Lower leg skin (tissue), 4 donors: ENCODE results near the gene LZTFL1. TPM values are rescaled to one million over a fixed set of nuclear protein-coding genes. Genes with fewer than 3 reads are reported as not detected.

Source experiments
- DNase-seq, 2 donors: peaks; one replicate each; pipeline ENCODE4 v3.0.0-alpha.2; 2019; ENCODE audit warnings: low spot score in 2 of 2
- H3K4me3 ChIP-seq: fragments of 200-600 bp; sonication (generic); 2 replicates; pipeline ENCODE4 v1.5.1; 2017; ENCODE audit warnings: mild to moderate bottlenecking, low read depth; ENCODE audit not compliant: poor library complexity, severe bottlenecking
- POLR2A ChIP-seq, 2 donors: fragments of 450-650 bp; IDR thresholded peaks; one replicate each; pipeline ENCODE4 v1.6.1; 2016 to 2017; ENCODE audit warnings: antibody characterized with exemption in 2 of 2, mild to moderate bottlenecking in 1 of 2, moderate library complexity in 1 of 2
- WGBS, 2 donors: methylation state at CpG; one replicate each; pipeline ENCODE4 v1.1.5; 2018; 5-methylcytosine and 5-hydroxymethylcytosine counted together
- intact Hi-C: fragments of 100-400 bp; cut with DNase I; formaldehyde crosslinking; loops from one replicate; pipeline ENCODE4 v1.15.0; 2023; ENCODE audit warnings: low total_unique reads
- total RNA-seq, 4 donors: library from RNA; depleted of rRNA; stranded (reverse); fragments of >200 nt; gene quantifications; one replicate each; pipeline ENCODE4 v1.1.0, GENCODE V29; 2016
- TF ChIP-seq, protein P1 (sequence below), 3 donors: fragments of 450-650 bp; IDR thresholded peaks; one replicate each; pipeline ENCODE4 v1.5.1; 2016; ENCODE audit warnings: antibody characterized with exemption in 3 of 3, mild to moderate bottlenecking in 3 of 3, moderate library complexity in 2 of 3

The LZTFL1 gene, protein sequence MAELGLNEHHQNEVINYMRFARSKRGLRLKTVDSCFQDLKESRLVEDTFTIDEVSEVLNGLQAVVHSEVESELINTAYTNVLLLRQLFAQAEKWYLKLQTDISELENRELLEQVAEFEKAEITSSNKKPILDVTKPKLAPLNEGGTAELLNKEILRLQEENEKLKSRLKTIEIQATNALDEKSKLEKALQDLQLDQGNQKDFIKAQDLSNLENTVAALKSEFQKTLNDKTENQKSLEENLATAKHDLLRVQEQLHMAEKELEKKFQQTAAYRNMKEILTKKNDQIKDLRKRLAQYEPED
- 10 to 100 TPM; 15.2 to 24.1 (median 18.5) TPM for total RNA-seq

DNA sequence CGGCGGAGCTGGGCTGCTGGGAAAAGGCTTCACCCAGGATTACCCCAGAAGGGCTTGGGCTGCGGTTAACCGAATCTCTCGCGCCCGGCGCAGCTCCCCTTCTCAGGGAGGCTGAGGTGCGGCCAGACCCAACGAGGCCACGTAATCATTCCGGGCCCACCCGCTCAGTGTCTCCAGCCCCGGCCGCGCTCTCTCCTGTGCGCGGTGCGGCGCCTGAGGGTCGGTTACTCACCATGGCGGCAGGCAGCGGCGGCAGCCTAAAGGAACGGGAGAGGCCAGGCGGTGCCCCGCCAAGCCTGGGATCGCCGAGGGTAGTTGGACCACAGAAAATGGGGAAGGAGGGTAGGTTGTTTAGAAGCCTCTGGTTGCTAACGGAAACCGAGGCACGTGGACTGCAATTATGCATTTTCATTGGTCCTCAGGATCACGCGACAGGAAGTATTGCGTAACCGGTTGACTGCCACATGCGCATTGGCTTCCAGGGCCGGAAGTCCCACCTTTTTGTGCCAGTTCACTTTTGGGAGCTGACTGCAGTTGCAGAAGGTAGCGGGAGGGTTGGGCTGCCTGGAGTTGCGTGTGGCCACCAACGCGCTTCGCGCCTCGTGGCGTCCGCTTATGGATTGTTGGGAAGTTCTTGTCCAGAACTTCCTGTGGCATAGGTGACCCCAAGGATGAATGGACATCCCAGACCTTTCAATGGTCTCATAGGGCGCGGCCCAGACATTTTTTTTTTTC, at the start of gene LZTFL1:
Gene LZTFL1 (minus strand): TSS at position 363 of the 735 bp plus-strand sequence. CDS start 128 bp downstream, at position 235.
- TF ChIP-seq, protein P1, sequence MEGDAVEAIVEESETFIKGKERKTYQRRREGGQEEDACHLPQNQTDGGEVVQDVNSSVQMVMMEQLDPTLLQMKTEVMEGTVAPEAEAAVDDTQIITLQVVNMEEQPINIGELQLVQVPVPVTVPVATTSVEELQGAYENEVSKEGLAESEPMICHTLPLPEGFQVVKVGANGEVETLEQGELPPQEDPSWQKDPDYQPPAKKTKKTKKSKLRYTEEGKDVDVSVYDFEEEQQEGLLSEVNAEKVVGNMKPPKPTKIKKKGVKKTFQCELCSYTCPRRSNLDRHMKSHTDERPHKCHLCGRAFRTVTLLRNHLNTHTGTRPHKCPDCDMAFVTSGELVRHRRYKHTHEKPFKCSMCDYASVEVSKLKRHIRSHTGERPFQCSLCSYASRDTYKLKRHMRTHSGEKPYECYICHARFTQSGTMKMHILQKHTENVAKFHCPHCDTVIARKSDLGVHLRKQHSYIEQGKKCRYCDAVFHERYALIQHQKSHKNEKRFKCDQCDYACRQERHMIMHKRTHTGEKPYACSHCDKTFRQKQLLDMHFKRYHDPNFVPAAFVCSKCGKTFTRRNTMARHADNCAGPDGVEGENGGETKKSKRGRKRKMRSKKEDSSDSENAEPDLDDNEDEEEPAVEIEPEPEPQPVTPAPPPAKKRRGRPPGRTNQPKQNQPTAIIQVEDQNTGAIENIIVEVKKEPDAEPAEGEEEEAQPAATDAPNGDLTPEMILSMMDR (IDR thresholded peaks at IDR 0.05) = no peak
- no peak for TF ChIP-seq POLR2A (IDR thresholded peaks at IDR 0.05)
- intact Hi-C loops = no loop called here
- 2 to 3% methylated on average over 44 to 49 of the region's 49 CpGs for WGBS, 2 donors
- peak within 1 kb of the TSS; percentile 95 for H3K4me3 ChIP-seq
- peak; percentile 96 to 98 for DNase-seq

DNA sequence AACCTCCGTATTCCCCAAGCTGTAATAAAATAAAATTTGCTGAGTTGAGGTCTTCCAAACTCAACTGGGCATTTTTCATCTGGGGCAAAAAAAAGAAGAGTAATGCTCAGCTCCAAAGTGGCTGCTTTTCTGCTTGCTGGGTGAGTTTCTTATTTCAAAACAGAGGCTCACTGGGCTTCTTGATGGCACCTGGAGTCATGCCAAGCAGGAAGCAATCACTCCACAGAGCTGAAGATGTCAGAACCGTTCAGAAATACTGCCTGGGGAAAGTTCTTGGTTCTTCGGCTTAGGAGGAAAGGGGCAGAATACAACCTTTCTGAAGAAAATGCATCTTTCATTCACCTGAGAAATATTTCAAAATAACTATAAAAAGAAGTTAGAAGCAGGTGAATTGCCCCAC, 48.5 kb upstream of the LZTFL1 start:
- intact Hi-C loops = no loop called here
- no peak overlapping the region for H3K4me3 ChIP-seq
- TF ChIP-seq POLR2A (IDR thresholded peaks at IDR 0.05) = no peak
- TF ChIP-seq, protein P1 (IDR thresholded peaks at IDR 0.05) = no peak
- no peak for DNase-seq
- WGBS, 2 donors = 26 to 34% methylated on average over 3 of the region's 3 CpGs

DNA sequence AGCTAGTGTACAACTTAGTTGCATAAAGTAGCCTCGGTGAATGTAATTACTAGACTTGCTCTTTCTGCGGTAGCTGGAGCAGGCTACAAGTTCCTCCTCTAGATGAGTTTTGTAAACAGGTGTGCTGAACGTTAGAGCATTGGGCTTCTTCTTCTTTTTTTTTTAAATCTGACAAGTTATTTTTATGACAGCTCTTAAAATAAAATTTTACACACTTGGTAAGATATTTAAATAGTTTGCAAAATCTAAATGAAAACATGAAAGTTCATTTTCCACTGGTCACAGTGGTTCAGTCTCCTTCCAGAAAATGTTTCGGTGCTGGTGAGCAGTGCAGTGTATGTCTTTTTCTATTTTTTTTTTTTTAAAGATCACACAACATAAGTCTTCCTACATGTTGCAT, 47.4 kb upstream of the LZTFL1 start:
- TF ChIP-seq, protein P1 (IDR thresholded peaks at IDR 0.05) = no peak
- intact Hi-C loops = no loop called here
- DNase-seq = no peak
- WGBS, 2 donors = 72 to 74% methylated on average over 4 of the region's 4 CpGs
- H3K4me3 ChIP-seq = no peak overlapping the region

DNA sequence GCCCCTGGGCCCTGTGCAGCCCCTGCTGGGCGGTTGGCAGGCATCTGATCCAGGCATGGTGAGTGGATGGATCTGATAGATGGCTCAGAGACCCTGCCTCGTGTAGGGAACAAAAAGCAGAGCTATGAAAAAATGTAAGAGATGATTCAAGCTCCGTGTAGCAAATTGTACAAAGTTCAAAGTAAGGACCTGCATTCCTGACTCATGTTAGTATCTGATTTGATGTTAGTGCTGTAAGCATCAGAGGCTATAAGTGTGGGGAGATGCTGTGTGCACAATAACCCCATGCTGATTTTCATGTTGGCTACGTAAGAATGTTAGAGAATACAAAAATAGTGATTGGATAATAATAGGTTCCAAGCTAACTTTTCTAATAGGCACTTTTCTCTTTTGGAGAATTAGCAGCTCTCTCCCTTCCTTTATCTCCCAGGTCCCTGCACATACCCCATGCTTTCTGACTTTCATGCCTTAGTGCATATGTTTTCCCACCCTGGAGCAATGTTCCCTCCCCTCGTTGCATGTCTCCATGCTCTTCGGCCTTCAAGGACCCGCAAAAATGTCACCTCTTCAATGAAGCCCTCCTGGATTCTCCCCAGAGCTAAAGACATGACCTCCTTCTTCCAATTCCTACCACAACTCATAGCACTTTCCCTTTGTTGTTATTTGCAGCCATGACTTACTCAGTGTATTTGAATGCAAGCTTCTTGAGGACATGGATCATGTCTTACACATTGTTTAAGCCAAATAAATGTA, 46.0 kb upstream of the LZTFL1 start:
- no peak overlapping the region for H3K4me3 ChIP-seq
- WGBS, 2 donors = 70 to 77% methylated on average over 7 of the region's 7 CpGs
- no peak for DNase-seq
- intact Hi-C loops = no loop called here
- TF ChIP-seq POLR2A (IDR thresholded peaks at IDR 0.05) = no peak
- TF ChIP-seq, protein P1 (IDR thresholded peaks at IDR 0.05) = no peak

DNA sequence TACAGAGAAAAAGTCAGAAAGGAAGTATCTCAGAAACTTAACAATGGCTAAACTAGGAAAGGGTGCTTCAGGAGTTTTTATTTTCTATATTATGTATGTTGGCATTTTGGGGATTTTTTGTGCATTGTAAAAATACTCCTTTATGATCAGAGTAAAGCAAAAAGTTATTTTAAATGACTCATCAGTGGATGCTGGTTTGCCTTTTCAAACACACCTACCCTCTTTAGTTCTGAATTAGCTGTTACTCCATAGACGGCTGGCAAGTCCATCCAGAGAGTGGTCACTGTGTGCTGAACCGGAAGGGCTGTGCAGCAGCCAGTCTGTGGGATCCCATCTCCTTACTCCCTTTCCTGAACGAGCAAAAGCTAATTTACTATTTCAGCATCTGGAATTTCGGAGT, 45.4 kb upstream of the LZTFL1 start:
- intact Hi-C loops = no loop called here
- no peak overlapping the region for H3K4me3 ChIP-seq
- 82 to 90% methylated on average over 4 of the region's 4 CpGs for WGBS, 2 donors
- TF ChIP-seq POLR2A (IDR thresholded peaks at IDR 0.05) = no peak
- TF ChIP-seq, protein P1 (IDR thresholded peaks at IDR 0.05) = no peak
- no peak for DNase-seq
